Activated effector memory CD4-positive, alpha-beta T cell treated with Interleukin-2 at 50 U/mL for 16 hours (primary cell): Measurements from ENCODE around the gene PIK3CD.
"Not testable (repeated sequence)": the region's sequence is repeated elsewhere in the genome, so short reads cannot be mapped to it uniquely, and the experiment has no call there.

Experiments used
- DNase-seq: peaks from one replicate; pipeline ENCODE4 v3.0.0-alpha.2; 2020

The PIK3CD gene

GRCh38 chr1:9744106-9744799, 92.7 kb downstream of the PIK3CD start:
- no peak for DNase-seq

- DNase-seq, result no peak
Measured at GRCh38 chr1:9746211-9746610, 94.7 kb downstream of the PIK3CD start.

- DNase-seq, result no peak
Measured at GRCh38 chr1:9746651-9747050, 95.1 kb downstream of the PIK3CD start.

- DNase-seq, result not testable (repeated sequence)
Measured at GRCh38 chr1:9748391-9748790, 96.9 kb downstream of the PIK3CD start.

- no peak for DNase-seq
Measured at GRCh38 chr1:9749361-9749760, 97.8 kb downstream of the PIK3CD start.

GRCh38 chr1:9751971-9752370, 100.4 kb downstream of the PIK3CD start:
- no peak for DNase-seq

GRCh38 chr1:9753121-9753531, 101.6 kb downstream of the PIK3CD start:
- DNase-seq, result no peak

- no peak for DNase-seq
Measured at GRCh38 chr1:9755441-9755995, 104.0 kb downstream of the PIK3CD start.

GRCh38 chr1:9758559-9759121, 107.1 kb downstream of the PIK3CD start:
- no peak for DNase-seq

GRCh38 chr1:9759939-9760338, 108.4 kb downstream of the PIK3CD start:
- DNase-seq, result no peak

GRCh38 chr1:9760824-9761223, 109.3 kb downstream of the PIK3CD start:
- no peak for DNase-seq

- DNase-seq, result no peak
Measured at GRCh38 chr1:9761855-9762254, 110.3 kb downstream of the PIK3CD start.

GRCh38 chr1:9762446-9762845, 110.9 kb downstream of the PIK3CD start:
- not testable (repeated sequence) for DNase-seq

- DNase-seq, result no peak
Measured at GRCh38 chr1:9763914-9764313, 112.4 kb downstream of the PIK3CD start.

GRCh38 chr1:9764550-9764949, 113.0 kb downstream of the PIK3CD start:
- DNase-seq, result no peak

- DNase-seq, result no peak
Measured at GRCh38 chr1:9766759-9767442, 115.4 kb downstream of the PIK3CD start.

- no peak for DNase-seq
Measured at GRCh38 chr1:9767964-9768668, 116.6 kb downstream of the PIK3CD start.

- DNase-seq, result no peak
Measured at GRCh38 chr1:9768983-9769382, 117.5 kb downstream of the PIK3CD start.

GRCh38 chr1:9770298-9770697, 118.8 kb downstream of the PIK3CD start:
- no peak for DNase-seq

GRCh38 chr1:9774712-9775679, 123.5 kb downstream of the PIK3CD start:
- no peak for DNase-seq

GRCh38 chr1:9776685-9777084, 125.2 kb downstream of the PIK3CD start:
- no peak for DNase-seq
